Superior temporal gyrus (tissue), 1 donor: Measurements from ENCODE around the gene TDO2.

Experiments
- DNase-seq: peaks from one replicate; pipeline ENCODE4 v3.0.0-alpha.2; 2016; ENCODE audit errors: extremely low spot score

The TDO2 gene

GRCh38 chr4:155953151-155954117 is 49.9 kb downstream of the TDO2 start, which contains the start of gene CTSO:
Gene CTSO (minus strand): TSS chr4:155953866. CDS start chr4:155953847, 19 bp downstream.
- peak; percentile 95 for DNase-seq

GRCh38 chr4:155954118-155954685 is 50.7 kb downstream of the TDO2 start:
- no peak for DNase-seq

GRCh38 chr4:155954939-155955338 is 51.4 kb downstream of the TDO2 start:
- no peak for DNase-seq

- DNase-seq = no peak
Measured at GRCh38 chr4:155956461-155956860, 53.0 kb downstream of the TDO2 start.

- DNase-seq = no peak
Measured at GRCh38 chr4:155959417-155959816, 55.9 kb downstream of the TDO2 start.

GRCh38 chr4:155960522-155960921 is 57.0 kb downstream of the TDO2 start:
- DNase-seq = peak; percentile 52

- no peak for DNase-seq
Measured at GRCh38 chr4:155961575-155961974, 58.1 kb downstream of the TDO2 start.

GRCh38 chr4:155962767-155963166 is 59.3 kb downstream of the TDO2 start:
- DNase-seq = no peak

GRCh38 chr4:155964016-155964891 is 60.8 kb downstream of the TDO2 start:
- DNase-seq = no peak

- DNase-seq = no peak
Measured at GRCh38 chr4:155966171-155966570, 62.7 kb downstream of the TDO2 start.

- no peak for DNase-seq
Measured at GRCh38 chr4:155966731-155967395, 63.4 kb downstream of the TDO2 start.
